Calu3 (cell line): Measurements from ENCODE around the gene GPX7. TPM values are rescaled to one million over a fixed set of nuclear protein-coding genes. Genes with fewer than 3 reads are reported as not detected.

ENCODE experiments used
- BruUV-seq: library from RNA; stranded (reverse); fragments of 400-500 nt; replicated peaks from 2 replicates; lab custom pipeline; 2021; lab: Mats Ljungman, UMichigan
- CTCF ChIA-PET: fragments of 300-600 bp; sonication (Branson Sonifier 250); formaldehyde crosslinking; loops from one replicate; lab custom pipeline; 2022; ENCODE audit warnings: antibody characterized with exemption; lab: Charles Lee
- DNase-seq: peaks from one replicate; pipeline ENCODE4 v3.0.0; 2022
- H3K27ac Mint-ChIP-seq: one replicate; pipeline ENCODE4 v1.8.0; 2022; ENCODE audit warnings: mixed read lengths; ENCODE audit not compliant: unreplicated experiment
- H3K27me3 Mint-ChIP-seq: one replicate; pipeline ENCODE4 v1.8.0; 2022; ENCODE audit warnings: mixed read lengths; ENCODE audit not compliant: unreplicated experiment
- H3K36me3 Mint-ChIP-seq: one replicate; pipeline ENCODE4 v1.8.0; 2022; ENCODE audit warnings: mild to moderate bottlenecking, moderate library complexity, mixed read lengths; ENCODE audit not compliant: insufficient read depth, unreplicated experiment
- H3K4me1 Mint-ChIP-seq: one replicate; pipeline ENCODE4 v1.8.0; 2022; ENCODE audit warnings: mild to moderate bottlenecking, low read depth, mixed read lengths; ENCODE audit not compliant: unreplicated experiment
- H3K4me3 Mint-ChIP-seq: one replicate; pipeline ENCODE4 v1.8.0; 2022; ENCODE audit warnings: mild to moderate bottlenecking, low read depth, moderate library complexity, mixed read lengths; ENCODE audit not compliant: unreplicated experiment
- H3K9me3 Mint-ChIP-seq: one replicate; pipeline ENCODE4 v1.8.0; 2022; ENCODE audit warnings: low read depth, mixed read lengths; ENCODE audit not compliant: unreplicated experiment
- intact Hi-C: fragments of 100-400 bp; cut with micrococcal nuclease; formaldehyde crosslinking; loops from one replicate; pipeline ENCODE4 v1.10.0; 2022; ENCODE audit not compliant: unreplicated experiment
- total RNA-seq: library from RNA; stranded (reverse); gene quantifications from 2 replicates; pipeline ENCODE4 v1.2.3, GENCODE V29; 2022
- TF ChIP-seq, protein P1 (sequence below): fragments of 200-600 bp; IDR thresholded peaks from one replicate; pipeline ENCODE4 v1.8.0; 2022; ENCODE audit warnings: antibody characterized with exemption; ENCODE audit not compliant: unreplicated experiment

GPX7 gene
- total RNA-seq, 1 experiment from 2014 or later: not detected

DNA sequence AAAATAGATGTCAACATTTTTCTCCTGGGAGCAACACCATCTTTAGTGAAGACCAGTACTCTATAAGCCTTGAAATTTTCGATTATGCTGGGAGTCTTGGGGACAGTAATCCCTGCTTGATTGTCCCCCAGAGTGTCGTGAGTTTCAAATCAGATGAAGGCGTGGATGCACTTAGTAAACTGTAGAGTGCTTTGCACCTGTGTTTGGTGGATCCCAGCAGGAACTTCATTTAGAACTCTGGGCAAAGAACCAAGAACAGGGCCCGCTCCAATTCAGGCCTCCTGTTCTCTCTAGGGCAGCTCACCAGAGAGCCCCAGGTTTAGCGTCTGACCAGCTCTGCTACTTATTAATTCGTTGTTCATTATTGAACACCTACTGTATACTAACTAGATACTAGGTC is 1.5 kb downstream of the GPX7 start:
- Mint-ChIP-seq H3K9me3 (no peaks in the 10 kb centered on the region), H3K4me3 (no peak overlapping the region), H3K27ac (no peak overlapping the region), H3K36me3 (no peaks in the 10 kb centered on the region), H3K4me1 (no peaks in the 10 kb centered on the region), H3K27me3 (peaks cover 84% of the 10 kb centered on the region)
- BruUV-seq: no TSS peak
- CTCF ChIA-PET: interaction anchor here (1.0 kb wide), 1 partner anchor 24 kb away, joined by 3 read pairs; no protein-coding TSS in a partner anchor
- TF ChIP-seq, protein P1, sequence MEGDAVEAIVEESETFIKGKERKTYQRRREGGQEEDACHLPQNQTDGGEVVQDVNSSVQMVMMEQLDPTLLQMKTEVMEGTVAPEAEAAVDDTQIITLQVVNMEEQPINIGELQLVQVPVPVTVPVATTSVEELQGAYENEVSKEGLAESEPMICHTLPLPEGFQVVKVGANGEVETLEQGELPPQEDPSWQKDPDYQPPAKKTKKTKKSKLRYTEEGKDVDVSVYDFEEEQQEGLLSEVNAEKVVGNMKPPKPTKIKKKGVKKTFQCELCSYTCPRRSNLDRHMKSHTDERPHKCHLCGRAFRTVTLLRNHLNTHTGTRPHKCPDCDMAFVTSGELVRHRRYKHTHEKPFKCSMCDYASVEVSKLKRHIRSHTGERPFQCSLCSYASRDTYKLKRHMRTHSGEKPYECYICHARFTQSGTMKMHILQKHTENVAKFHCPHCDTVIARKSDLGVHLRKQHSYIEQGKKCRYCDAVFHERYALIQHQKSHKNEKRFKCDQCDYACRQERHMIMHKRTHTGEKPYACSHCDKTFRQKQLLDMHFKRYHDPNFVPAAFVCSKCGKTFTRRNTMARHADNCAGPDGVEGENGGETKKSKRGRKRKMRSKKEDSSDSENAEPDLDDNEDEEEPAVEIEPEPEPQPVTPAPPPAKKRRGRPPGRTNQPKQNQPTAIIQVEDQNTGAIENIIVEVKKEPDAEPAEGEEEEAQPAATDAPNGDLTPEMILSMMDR: no peak
- intact Hi-C loops: no loop called here
- no peak for DNase-seq

DNA sequence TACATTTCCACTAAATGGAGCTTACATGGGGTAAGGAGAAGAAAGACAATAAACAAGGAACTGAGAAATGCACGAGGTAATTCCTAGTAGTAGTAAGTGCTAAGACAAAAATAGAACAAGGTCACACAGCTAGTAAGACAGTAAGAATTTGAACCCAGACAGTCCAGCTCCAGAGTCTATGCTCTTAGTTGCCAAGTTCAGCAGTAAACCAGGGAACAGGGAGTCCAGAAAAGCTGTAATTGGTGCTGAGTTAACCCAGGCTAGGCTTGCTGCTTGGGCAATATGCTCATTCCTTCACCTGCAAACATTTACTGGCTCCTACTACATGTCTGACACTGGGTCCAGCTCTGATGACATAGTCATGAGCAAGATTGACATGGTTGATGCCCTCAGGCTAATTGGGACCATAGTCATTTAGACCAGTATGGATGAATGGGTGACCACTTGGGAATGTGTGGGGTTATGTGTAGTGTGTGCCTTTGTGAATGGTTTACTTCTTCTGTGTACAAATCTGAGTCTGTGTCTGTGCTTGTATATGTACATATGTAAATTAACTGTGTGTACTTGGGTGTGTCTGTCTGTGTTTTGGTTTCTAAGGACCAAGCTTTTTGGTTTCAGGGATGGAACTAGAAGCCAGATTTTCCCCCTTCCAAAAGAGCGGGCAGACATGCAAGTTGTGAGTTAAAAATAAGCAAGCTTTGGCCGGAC is 2.0 kb downstream of the GPX7 start:
- DNase-seq: no peak
- Mint-ChIP-seq H3K27ac (no peak overlapping the region), H3K27me3 (peaks cover 79% of the 10 kb centered on the region), H3K9me3 (no peaks in the 10 kb centered on the region), H3K4me1 (no peaks in the 10 kb centered on the region), H3K36me3 (no peaks in the 10 kb centered on the region), H3K4me3 (no peak overlapping the region)
- TF ChIP-seq, protein P1: no peak
- no TSS peak for BruUV-seq
- intact Hi-C loops: no loop called here
- CTCF ChIA-PET: interaction anchor here (1.0 kb wide), 1 partner anchor 24 kb away, joined by 3 read pairs; no protein-coding TSS in a partner anchor

DNA sequence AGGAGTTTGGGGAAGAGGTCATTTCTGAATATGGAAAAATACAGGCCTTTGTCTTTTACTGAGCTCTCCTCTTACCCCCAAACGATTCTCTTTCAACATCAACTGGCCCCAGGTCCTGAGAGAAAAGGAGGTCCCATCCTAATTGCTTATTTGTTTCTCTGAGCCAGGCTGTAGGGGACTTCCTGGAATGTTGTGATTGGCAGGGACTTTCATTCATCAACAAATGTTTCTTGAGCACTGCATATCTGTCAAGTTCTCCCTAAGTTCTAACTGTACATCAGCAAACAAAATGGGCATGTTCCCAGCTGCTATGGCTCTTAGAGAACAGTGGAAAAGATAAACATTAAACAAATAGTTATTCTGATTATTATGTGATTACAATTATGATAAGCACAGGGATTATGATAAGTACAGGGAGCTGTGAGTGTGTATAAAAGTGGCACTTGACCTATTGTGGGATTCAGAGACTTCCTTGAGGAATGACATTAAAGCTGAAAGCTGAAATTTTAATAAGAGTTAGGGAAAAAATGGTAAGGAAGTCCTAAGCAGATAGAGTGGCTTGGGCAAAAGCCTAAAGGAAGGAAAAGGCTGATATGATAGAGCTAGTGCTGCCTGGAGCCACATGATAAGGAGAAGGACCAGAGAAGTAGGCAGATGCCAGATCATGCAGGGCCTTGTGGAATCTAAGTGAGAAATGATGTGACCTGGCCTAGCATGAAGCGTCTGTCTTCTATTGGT is 11.6 kb downstream of the GPX7 start:
- Mint-ChIP-seq H3K27me3 (peaks cover 20% of the 10 kb centered on the region), H3K36me3 (no peaks in the 10 kb centered on the region), H3K9me3 (no peaks in the 10 kb centered on the region), H3K4me3 (no peak overlapping the region), H3K27ac (no peak overlapping the region), H3K4me1 (peaks cover 27% of the 10 kb centered on the region)
- TF ChIP-seq, protein P1: no peak
- intact Hi-C loops: no loop called here
- DNase-seq: no peak
- CTCF ChIA-PET: interaction anchor here (0.6 kb wide), 2 partner anchors 12 to 422 kb away, joined by 4 to 8 read pairs; no protein-coding TSS in a partner anchor
- BruUV-seq: no TSS peak

DNA sequence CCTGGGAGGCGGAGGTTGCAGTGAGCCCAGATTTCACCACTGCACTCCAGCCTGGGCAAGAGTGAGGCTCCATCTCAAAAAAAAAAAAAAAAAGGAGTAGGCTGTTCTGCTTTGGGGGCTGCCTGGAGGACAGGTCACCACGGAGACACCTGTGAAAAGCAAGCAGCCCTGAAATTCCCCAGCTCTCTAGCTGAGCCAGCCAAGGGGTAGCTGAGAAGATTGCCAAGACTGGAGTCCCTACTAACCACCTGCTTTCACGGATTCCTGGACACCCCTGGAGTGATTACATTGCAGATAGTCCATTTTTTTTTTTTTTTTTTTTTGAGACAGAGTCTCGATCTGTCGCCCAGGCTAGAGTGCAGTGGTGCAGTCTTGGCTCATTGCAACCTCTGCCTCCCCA is 12.5 kb downstream of the GPX7 start:
- TF ChIP-seq, protein P1: no peak
- H3K36me3 Mint-ChIP-seq: no peaks in the 10 kb centered on the region
- no peak overlapping the region for H3K4me3 Mint-ChIP-seq
- peaks cover 21% of the 10 kb centered on the region for H3K27me3 Mint-ChIP-seq
- no peaks in the 10 kb centered on the region for H3K9me3 Mint-ChIP-seq
- peaks cover 27% of the 10 kb centered on the region for H3K4me1 Mint-ChIP-seq
- intact Hi-C loops: no loop called here
- no peak overlapping the region for H3K27ac Mint-ChIP-seq
- no peak for DNase-seq
- CTCF ChIA-PET: interaction anchor here (0.6 kb wide), 2 partner anchors 11 to 421 kb away, joined by 3 to 8 read pairs; no protein-coding TSS in a partner anchor
- no TSS peak for BruUV-seq
